Measurements from ENCODE around the gene CNTNAP4. TPM values are rescaled to one million over a fixed set of nuclear protein-coding genes. Genes with fewer than 3 reads are reported as not detected.

The CNTNAP4 gene
- total RNA-seq, 2 donors from 2014 or later, result 0.05 to 0.57 TPM

DNA sequence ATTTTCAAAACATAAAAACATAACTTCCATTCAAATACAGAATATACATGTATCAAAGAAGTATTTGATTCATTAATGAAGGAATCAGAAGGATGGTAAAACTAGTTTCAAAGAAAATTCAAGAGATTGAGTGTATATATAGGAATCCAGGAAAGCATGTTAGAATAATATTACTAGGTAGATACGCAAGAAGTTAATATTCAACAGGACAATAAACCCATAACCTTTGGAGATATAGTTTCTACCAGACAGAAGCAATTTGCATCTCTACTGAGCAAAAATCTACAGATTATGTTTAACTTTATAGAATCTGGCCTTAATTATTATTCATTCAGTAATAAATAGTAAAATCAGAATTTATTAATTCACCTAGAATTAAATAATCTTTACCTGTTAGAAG is 166.8 kb downstream of the CNTNAP4 start:
- WGBS, result 72% methylated on average over 1 of the region's 1 CpG
- no peaks in the 10 kb centered on the region for H3K36me3 ChIP-seq
- TF ChIP-seq, protein P1, sequence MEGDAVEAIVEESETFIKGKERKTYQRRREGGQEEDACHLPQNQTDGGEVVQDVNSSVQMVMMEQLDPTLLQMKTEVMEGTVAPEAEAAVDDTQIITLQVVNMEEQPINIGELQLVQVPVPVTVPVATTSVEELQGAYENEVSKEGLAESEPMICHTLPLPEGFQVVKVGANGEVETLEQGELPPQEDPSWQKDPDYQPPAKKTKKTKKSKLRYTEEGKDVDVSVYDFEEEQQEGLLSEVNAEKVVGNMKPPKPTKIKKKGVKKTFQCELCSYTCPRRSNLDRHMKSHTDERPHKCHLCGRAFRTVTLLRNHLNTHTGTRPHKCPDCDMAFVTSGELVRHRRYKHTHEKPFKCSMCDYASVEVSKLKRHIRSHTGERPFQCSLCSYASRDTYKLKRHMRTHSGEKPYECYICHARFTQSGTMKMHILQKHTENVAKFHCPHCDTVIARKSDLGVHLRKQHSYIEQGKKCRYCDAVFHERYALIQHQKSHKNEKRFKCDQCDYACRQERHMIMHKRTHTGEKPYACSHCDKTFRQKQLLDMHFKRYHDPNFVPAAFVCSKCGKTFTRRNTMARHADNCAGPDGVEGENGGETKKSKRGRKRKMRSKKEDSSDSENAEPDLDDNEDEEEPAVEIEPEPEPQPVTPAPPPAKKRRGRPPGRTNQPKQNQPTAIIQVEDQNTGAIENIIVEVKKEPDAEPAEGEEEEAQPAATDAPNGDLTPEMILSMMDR (IDR thresholded peaks at IDR 0.05), result no peak
- TF ChIP-seq POLR2AphosphoS5 (IDR thresholded peaks at IDR 0.05) (no peak), POLR2A (IDR thresholded peaks at IDR 0.05) (no peak)
- no peak overlapping the region for H3K4me3 ChIP-seq
- no peak for DNase-seq (ENCODE audit: low spot score)
- H3K4me1 ChIP-seq (replicated peaks), result no peaks in the 10 kb centered on the region
- no peaks in the 10 kb centered on the region for H3K9me3 ChIP-seq
- intact Hi-C loops (cut with DNase I), result no loop called here
- no peaks in the 10 kb centered on the region for H3K27me3 ChIP-seq (replicated peaks; ENCODE audit: insufficient read depth)
- H3K27ac ChIP-seq, result no peak overlapping the region

DNA sequence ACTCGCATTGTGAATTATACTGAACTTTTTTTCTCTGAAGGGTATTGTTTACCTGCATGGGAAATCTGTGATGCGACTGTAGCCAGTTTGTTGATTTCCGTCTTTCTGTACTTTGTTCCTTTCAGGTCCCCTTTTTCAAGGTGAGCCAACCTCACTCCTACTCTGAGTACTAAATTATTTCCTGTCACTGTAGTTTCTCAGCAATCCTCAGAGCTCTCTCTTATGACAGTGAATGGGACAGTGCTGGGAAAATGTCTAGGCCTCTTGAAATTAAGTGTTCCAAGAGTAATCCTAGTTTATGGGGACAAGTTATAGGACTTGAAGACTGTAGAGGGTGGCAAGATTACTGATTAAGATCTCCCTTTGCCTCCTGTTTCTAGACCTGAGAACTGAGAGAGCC is 167.6 kb downstream of the CNTNAP4 start:
- intact Hi-C loops (cut with DNase I), result no loop called here
- no peak for DNase-seq (ENCODE audit: low spot score)
- no peaks in the 10 kb centered on the region for H3K4me1 ChIP-seq (replicated peaks)
- no peak overlapping the region for H3K4me3 ChIP-seq
- no peak overlapping the region for H3K27ac ChIP-seq
- H3K9me3 ChIP-seq, result no peaks in the 10 kb centered on the region
- H3K27me3 ChIP-seq (replicated peaks; ENCODE audit: insufficient read depth), result no peaks in the 10 kb centered on the region
- TF ChIP-seq POLR2AphosphoS5 (IDR thresholded peaks at IDR 0.05) (no peak), POLR2A (IDR thresholded peaks at IDR 0.05) (no peak)
- TF ChIP-seq, protein P1 (IDR thresholded peaks at IDR 0.05), result no peak
- WGBS, result 50% methylated on average over 3 of the region's 3 CpGs
- H3K36me3 ChIP-seq, result no peaks in the 10 kb centered on the region

DNA sequence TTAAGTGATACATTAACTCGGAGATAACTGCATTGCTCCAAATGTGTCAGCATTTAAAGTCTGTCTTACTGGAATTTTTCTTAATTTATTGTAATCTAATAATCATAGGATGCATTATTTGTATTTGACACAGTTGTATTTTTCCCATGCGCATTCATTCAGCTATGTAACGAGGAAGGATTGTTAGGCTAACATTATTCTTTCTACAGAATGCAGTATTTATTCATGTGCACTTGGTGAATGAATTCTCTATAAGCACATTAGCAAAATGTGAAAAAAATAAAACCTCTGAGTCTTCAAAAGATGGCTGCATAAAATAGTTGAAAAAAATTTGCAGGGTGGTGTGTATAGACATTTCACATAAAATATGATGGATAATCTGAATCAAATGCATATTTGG is 168.6 kb downstream of the CNTNAP4 start:
- 88% methylated on average over 3 of the region's 3 CpGs for WGBS
- TF ChIP-seq, protein P1 (IDR thresholded peaks at IDR 0.05), result no peak
- TF ChIP-seq POLR2A (IDR thresholded peaks at IDR 0.05) (no peak), POLR2AphosphoS5 (IDR thresholded peaks at IDR 0.05) (no peak)
- intact Hi-C loops (cut with DNase I), result no loop called here
- Histone ChIP-seq H3K4me1 (replicated peaks) (no peaks in the 10 kb centered on the region), H3K36me3 (no peaks in the 10 kb centered on the region), H3K27ac (no peak overlapping the region), H3K27me3 (replicated peaks; ENCODE audit: insufficient read depth) (no peaks in the 10 kb centered on the region), H3K9me3 (no peaks in the 10 kb centered on the region), H3K4me3 (no peak overlapping the region)
- no peak for DNase-seq (ENCODE audit: low spot score)

DNA sequence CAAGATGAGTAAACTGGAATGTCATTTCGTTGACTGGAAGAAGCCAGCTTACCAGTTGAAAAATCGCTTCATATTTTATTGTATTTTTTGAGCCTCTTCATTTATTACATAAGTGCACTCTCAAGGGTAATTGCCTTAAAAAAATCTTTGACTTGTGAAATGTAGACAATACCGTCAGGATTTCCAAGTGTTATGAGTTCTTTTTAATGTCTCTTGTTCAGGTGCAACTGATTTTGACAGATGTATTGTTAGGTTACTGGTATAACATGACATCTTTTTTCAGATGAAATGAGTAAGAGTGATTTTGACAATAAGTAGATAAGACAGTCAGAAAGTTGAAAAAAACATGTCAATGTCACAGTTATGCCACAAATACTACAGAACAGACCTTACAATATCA is 169.1 kb downstream of the CNTNAP4 start:
- no peak for DNase-seq (ENCODE audit: low spot score)
- no peaks in the 10 kb centered on the region for H3K27me3 ChIP-seq (replicated peaks; ENCODE audit: insufficient read depth)
- WGBS, result 52% methylated on average over 3 of the region's 3 CpGs
- H3K9me3 ChIP-seq, result no peaks in the 10 kb centered on the region
- no peak overlapping the region for H3K27ac ChIP-seq
- no peaks in the 10 kb centered on the region for H3K4me1 ChIP-seq (replicated peaks)
- TF ChIP-seq, protein P1 (IDR thresholded peaks at IDR 0.05), result no peak
- no peaks in the 10 kb centered on the region for H3K36me3 ChIP-seq
- no peak overlapping the region for H3K4me3 ChIP-seq
- intact Hi-C loops (cut with DNase I), result no loop called here

DNA sequence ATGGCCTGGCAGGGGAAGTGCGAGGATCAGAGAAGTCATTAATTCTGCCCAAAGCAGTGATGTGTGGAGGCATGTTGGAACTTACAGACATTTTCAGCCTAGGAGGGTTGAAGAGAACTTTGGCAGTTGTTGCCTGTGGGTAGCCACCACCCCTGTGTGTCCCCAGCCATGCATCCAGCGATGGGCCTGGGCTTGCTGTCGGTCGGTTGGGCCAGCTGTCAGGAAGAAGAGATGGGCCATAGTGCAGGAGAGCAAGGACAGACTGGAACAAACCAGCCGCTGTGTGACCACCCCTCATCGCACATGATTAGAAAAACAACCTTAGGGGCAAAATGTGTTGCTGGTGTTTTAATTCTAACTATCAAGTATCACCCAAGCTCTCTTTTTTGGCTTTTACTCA is 173.7 kb downstream of the CNTNAP4 start:
- DNase-seq (ENCODE audit: low spot score), result no peak
- Histone ChIP-seq H3K9me3 (no peaks in the 10 kb centered on the region), H3K4me3 (no peak overlapping the region), H3K27ac (no peak overlapping the region), H3K27me3 (replicated peaks; ENCODE audit: insufficient read depth) (no peaks in the 10 kb centered on the region), H3K4me1 (replicated peaks) (no peaks in the 10 kb centered on the region), H3K36me3 (no peaks in the 10 kb centered on the region)
- intact Hi-C loops (cut with DNase I), result no loop called here
- 76% methylated on average over 6 of the region's 6 CpGs for WGBS
- TF ChIP-seq, protein P1 (IDR thresholded peaks at IDR 0.05), result no peak
- no peak for TF ChIP-seq POLR2A (IDR thresholded peaks at IDR 0.05)
- TF ChIP-seq POLR2AphosphoS5 (IDR thresholded peaks at IDR 0.05), result no peak

All from prostate gland (tissue), 2 donors.